ENCODE measurements around the gene CCDC51.

- TF ChIP-seq, protein P1, sequence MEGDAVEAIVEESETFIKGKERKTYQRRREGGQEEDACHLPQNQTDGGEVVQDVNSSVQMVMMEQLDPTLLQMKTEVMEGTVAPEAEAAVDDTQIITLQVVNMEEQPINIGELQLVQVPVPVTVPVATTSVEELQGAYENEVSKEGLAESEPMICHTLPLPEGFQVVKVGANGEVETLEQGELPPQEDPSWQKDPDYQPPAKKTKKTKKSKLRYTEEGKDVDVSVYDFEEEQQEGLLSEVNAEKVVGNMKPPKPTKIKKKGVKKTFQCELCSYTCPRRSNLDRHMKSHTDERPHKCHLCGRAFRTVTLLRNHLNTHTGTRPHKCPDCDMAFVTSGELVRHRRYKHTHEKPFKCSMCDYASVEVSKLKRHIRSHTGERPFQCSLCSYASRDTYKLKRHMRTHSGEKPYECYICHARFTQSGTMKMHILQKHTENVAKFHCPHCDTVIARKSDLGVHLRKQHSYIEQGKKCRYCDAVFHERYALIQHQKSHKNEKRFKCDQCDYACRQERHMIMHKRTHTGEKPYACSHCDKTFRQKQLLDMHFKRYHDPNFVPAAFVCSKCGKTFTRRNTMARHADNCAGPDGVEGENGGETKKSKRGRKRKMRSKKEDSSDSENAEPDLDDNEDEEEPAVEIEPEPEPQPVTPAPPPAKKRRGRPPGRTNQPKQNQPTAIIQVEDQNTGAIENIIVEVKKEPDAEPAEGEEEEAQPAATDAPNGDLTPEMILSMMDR (IDR thresholded peaks at IDR 0.05), result no peak
- no peak for TF ChIP-seq POLR2A (IDR thresholded peaks at IDR 0.05)
Measured at GRCh38 chr3:48470286-48470685, 30.4 kb upstream of the CCDC51 start.

Measured in tibial nerve (tissue), 3 donors.